ENCODE measurements around the gene ITGB3.

Gene ITGB3

GRCh38 chr17:47304186-47304585 is 50.6 kb downstream of the ITGB3 start:
- DNase-seq = no peak

- no peak for DNase-seq
These were observed 51.8 kb downstream of the ITGB3 start for GRCh38 chr17:47305302-47305923.

GRCh38 chr17:47310186-47310733 is 56.6 kb downstream of the ITGB3 start:
- DNase-seq = no peak

GRCh38 chr17:47311420-47311819 is 57.8 kb downstream of the ITGB3 start:
- no peak for DNase-seq

- peak; percentile 15 for DNase-seq
These were observed 62.0 kb downstream of the ITGB3 start for GRCh38 chr17:47315451-47316266.

- DNase-seq = no peak
These were observed 62.7 kb downstream of the ITGB3 start for GRCh38 chr17:47316311-47316710.

- no peak for DNase-seq
These were observed 63.5 kb downstream of the ITGB3 start for GRCh38 chr17:47317119-47317518.

- DNase-seq = no peak
These were observed 64.7 kb downstream of the ITGB3 start for GRCh38 chr17:47318197-47318918.

GRCh38 chr17:47320879-47321502 is 67.4 kb downstream of the ITGB3 start:
- DNase-seq = no peak

GRCh38 chr17:47323382-47324223 is 70.0 kb downstream of the ITGB3 start, which contains the start of gene EFCAB13:
Gene EFCAB13, plus strand, starts transcription at chr17:47323955. Its CDS starts 4,399 bp downstream, at chr17:47328354.
- DNase-seq = peak; percentile 54

- DNase-seq = peak; percentile 19
These were observed 70.8 kb downstream of the ITGB3 start for GRCh38 chr17:47324224-47325020.

GRCh38 chr17:47325176-47325575 is 71.5 kb downstream of the ITGB3 start:
- no peak for DNase-seq

GRCh38 chr17:47330548-47330947 is 76.9 kb downstream of the ITGB3 start:
- no peak for DNase-seq

- no peak for DNase-seq
These were observed 78.7 kb downstream of the ITGB3 start for GRCh38 chr17:47332287-47332686.

GRCh38 chr17:47335101-47335936 is 81.7 kb downstream of the ITGB3 start:
- DNase-seq = no peak

- no peak for DNase-seq
These were observed 84.4 kb downstream of the ITGB3 start for GRCh38 chr17:47338026-47338425.

GRCh38 chr17:47352848-47353247 is 99.2 kb downstream of the ITGB3 start:
- DNase-seq = no peak

GRCh38 chr17:47358652-47359051 is 105.0 kb downstream of the ITGB3 start:
- no peak for DNase-seq
